Astrocyte (in vitro differentiated cells and primary cell): ENCODE results near the gene SULF2.

Experiments
- EZH2 ChIP-seq: IDR thresholded peaks from 2 replicates; pipeline ENCODE4 v1.6.1; 2012; ENCODE audit warnings: mild to moderate bottlenecking, low read length, inconsistent platforms; ENCODE audit not compliant: insufficient read depth
- TF ChIP-seq, protein P1 (sequence below): IDR thresholded peaks from 2 replicates; pipeline ENCODE4 v1.5.1; 2011; ENCODE audit warnings: low read depth, mild to moderate bottlenecking, inconsistent platforms, low read length, moderate library complexity; ENCODE audit not compliant: insufficient read depth

- TF ChIP-seq, protein P1, sequence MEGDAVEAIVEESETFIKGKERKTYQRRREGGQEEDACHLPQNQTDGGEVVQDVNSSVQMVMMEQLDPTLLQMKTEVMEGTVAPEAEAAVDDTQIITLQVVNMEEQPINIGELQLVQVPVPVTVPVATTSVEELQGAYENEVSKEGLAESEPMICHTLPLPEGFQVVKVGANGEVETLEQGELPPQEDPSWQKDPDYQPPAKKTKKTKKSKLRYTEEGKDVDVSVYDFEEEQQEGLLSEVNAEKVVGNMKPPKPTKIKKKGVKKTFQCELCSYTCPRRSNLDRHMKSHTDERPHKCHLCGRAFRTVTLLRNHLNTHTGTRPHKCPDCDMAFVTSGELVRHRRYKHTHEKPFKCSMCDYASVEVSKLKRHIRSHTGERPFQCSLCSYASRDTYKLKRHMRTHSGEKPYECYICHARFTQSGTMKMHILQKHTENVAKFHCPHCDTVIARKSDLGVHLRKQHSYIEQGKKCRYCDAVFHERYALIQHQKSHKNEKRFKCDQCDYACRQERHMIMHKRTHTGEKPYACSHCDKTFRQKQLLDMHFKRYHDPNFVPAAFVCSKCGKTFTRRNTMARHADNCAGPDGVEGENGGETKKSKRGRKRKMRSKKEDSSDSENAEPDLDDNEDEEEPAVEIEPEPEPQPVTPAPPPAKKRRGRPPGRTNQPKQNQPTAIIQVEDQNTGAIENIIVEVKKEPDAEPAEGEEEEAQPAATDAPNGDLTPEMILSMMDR = no peak
- TF ChIP-seq EZH2 = no peak
Measured at GRCh38 chr20:47799116-47799715, 13.9 kb upstream of the SULF2 start.
